Neural cell (in vitro differentiated cells): ENCODE data around the gene LRRC73. TPM values are rescaled to one million over a fixed set of nuclear protein-coding genes. Genes with fewer than 3 reads are reported as not detected.

Experiments
- H2AFZ ChIP-seq: fragments of 200-600, 300-800 bp; sonication (generic), shearing (Covaris generic); 2 replicates; pipeline ENCODE4 v1.6.0; 2014; ENCODE audit warnings: low read depth, mild to moderate bottlenecking, antibody characterized with exemption, low read length, moderate library complexity
- H3F3A ChIP-seq: fragments of 200-600 bp; shearing (Covaris generic); 2 replicates; pipeline ENCODE4 v1.6.1; 2016; ENCODE audit warnings: mild to moderate bottlenecking, moderate library complexity, mixed read lengths, antibody characterized with exemption, low read length; ENCODE audit not compliant: insufficient read depth, poor library complexity, severe bottlenecking
- H3K27ac ChIP-seq: fragments of 200-600, 300-800 bp; sonication (generic), shearing (Covaris generic); 2 replicates; pipeline ENCODE4 v1.5.1; 2014; ENCODE audit warnings: mild to moderate bottlenecking, low read length, moderate library complexity
- H3K27me3 ChIP-seq: fragments of 300-800, 200-600 bp; sonication (generic), shearing (Covaris generic); 2 replicates; pipeline ENCODE4 v1.6.0; 2014; ENCODE audit warnings: mild to moderate bottlenecking, low read depth, low read length, moderate library complexity; ENCODE audit not compliant: insufficient read depth
- H3K36me3 ChIP-seq: fragments of 300-800, 200-600 bp; sonication (generic), shearing (Covaris generic); 2 replicates; pipeline ENCODE4 v1.5.1; 2014; ENCODE audit warnings: mild to moderate bottlenecking, antibody characterized with exemption, low read length, moderate library complexity; ENCODE audit not compliant: insufficient read depth
- H3K4me2 ChIP-seq: fragments of 300-800, 200-600 bp; sonication (generic), shearing (Covaris generic); 2 replicates; pipeline ENCODE4 v1.6.0; 2014; ENCODE audit warnings: mild to moderate bottlenecking, low read length
- H3K4me3 ChIP-seq: fragments of 300-800, 200-600 bp; sonication (generic), shearing (Covaris generic); 2 replicates; pipeline ENCODE4 v1.5.1; 2014; ENCODE audit warnings: mild to moderate bottlenecking, low read length, moderate library complexity
- H3K79me2 ChIP-seq: fragments of 200-600 bp; shearing (Covaris generic); replicated peaks from 2 replicates; pipeline ENCODE4 v1.6.0; 2014; ENCODE audit warnings: mild to moderate bottlenecking, low read length, moderate library complexity; ENCODE audit not compliant: insufficient read depth
- H3K9ac ChIP-seq: fragments of 300-800, 200-600 bp; sonication (generic), shearing (Covaris generic); 2 replicates; pipeline ENCODE4 v1.6.1; 2016; ENCODE audit warnings: mild to moderate bottlenecking, low read length, mixed read lengths
- H3K9me2 ChIP-seq: fragments of 200-600 bp; shearing (Covaris generic); 2 replicates; pipeline ENCODE4 v1.6.1; 2016; ENCODE audit warnings: mild to moderate bottlenecking, low read length, mixed read lengths; ENCODE audit not compliant: insufficient read depth
- H3K9me3 ChIP-seq: fragments of 200-600, 300-800 bp; sonication (generic), shearing (Covaris generic); 2 replicates; pipeline ENCODE4 v1.6.1; 2016; ENCODE audit warnings: mild to moderate bottlenecking, mixed run types, low read length, moderate library complexity, mixed read lengths
- H4K20me1 ChIP-seq: fragments of 200-600 bp; shearing (Covaris generic); 2 replicates; pipeline ENCODE4 v1.6.1; 2016; ENCODE audit warnings: mild to moderate bottlenecking, mixed run types; ENCODE audit not compliant: insufficient read depth
- CTCF ChIP-seq: fragments of 450-650 bp; IDR thresholded peaks from 2 replicates; pipeline ENCODE4 v1.5.1; 2014; ENCODE audit warnings: antibody characterized with exemption, mild to moderate bottlenecking, moderate library complexity; ENCODE audit not compliant: poor library complexity, severe bottlenecking
- EP300 ChIP-seq: fragments of 450-650 bp; conservative IDR thresholded peaks from 2 replicates; pipeline ENCODE4 v1.6.1; 2014; ENCODE audit warnings: antibody characterized with exemption, mild to moderate bottlenecking, moderate library complexity; ENCODE audit not compliant: poor library complexity, severe bottlenecking
- EZH2 ChIP-seq: fragments of 200-600, 300-800 bp; shearing (Covaris generic), sonication (generic); IDR thresholded peaks from 2 replicates; pipeline ENCODE4 v1.6.1; 2014; ENCODE audit warnings: antibody characterized with exemption, low read length, borderline replicate concordance, mild to moderate bottlenecking; ENCODE audit not compliant: insufficient read depth, poor library complexity, severe bottlenecking
- MXI1 ChIP-seq: fragments of 450-650 bp; conservative IDR thresholded peaks from 2 replicates; pipeline ENCODE4 v1.6.1; 2014; ENCODE audit warnings: antibody characterized with exemption, mild to moderate bottlenecking; ENCODE audit not compliant: poor library complexity, severe bottlenecking
- POLR2AphosphoS5 ChIP-seq: IDR thresholded peaks from 2 replicates; pipeline ENCODE4 v1.6.1; 2012
- RAD21 ChIP-seq: fragments of 450-650 bp; conservative IDR thresholded peaks from 2 replicates; pipeline ENCODE4 v1.6.1; 2014; ENCODE audit warnings: antibody characterized with exemption, mild to moderate bottlenecking, moderate library complexity
- REST ChIP-seq: IDR thresholded peaks from 2 replicates; pipeline ENCODE4 v1.6.1; 2012; ENCODE audit warnings: borderline replicate concordance
- SMC3 ChIP-seq: fragments of 450-650 bp; conservative IDR thresholded peaks from 2 replicates; pipeline ENCODE4 v1.6.1; 2014; ENCODE audit warnings: antibody characterized with exemption, mild to moderate bottlenecking, moderate library complexity; ENCODE audit not compliant: poor library complexity
- TAF1 ChIP-seq: IDR thresholded peaks from 2 replicates; pipeline ENCODE4 v1.6.1; 2012; ENCODE audit warnings: low read depth
- polyA plus RNA-seq: library from polyadenylated mRNA; depleted of rRNA; stranded (reverse); fragments of >200 nt; gene quantifications from 2 replicates; pipeline ENCODE4 v1.2.3, GENCODE V29; 2014

LRRC73 gene
- polyA plus RNA-seq, 1 donor from 2014 or later = 4.7 TPM

GRCh38 chr6:43491750-43492661 is 18.1 kb downstream of the LRRC73 start:
- no peak overlapping the region for H3K9ac ChIP-seq
- H3K79me2 ChIP-seq = no peaks in the 10 kb centered on the region
- no peaks in the 10 kb centered on the region for H3K27me3 ChIP-seq
- H3K4me3 ChIP-seq = no peak overlapping the region
- no peaks in the 10 kb centered on the region for H3F3A ChIP-seq
- no peak overlapping the region for H2AFZ ChIP-seq
- no peaks in the 10 kb centered on the region for H3K36me3 ChIP-seq
- H4K20me1 ChIP-seq = no peaks in the 10 kb centered on the region
- H3K9me3 ChIP-seq = no peaks in the 10 kb centered on the region
- no peak overlapping the region for H3K27ac ChIP-seq
- no peak overlapping the region for H3K4me2 ChIP-seq
- H3K9me2 ChIP-seq = no peaks in the 10 kb centered on the region
- TF ChIP-seq POLR2AphosphoS5 (no peak), REST (no peak), SMC3 (no peak), CTCF (no peak), TAF1 (no peak), EZH2 (no peak), RAD21 (no peak), MXI1 (no peak), EP300 (no peak)

GRCh38 chr6:43490523-43490939 is 19.6 kb downstream of the LRRC73 start:
- no peaks in the 10 kb centered on the region for H3K36me3 ChIP-seq
- no peaks in the 10 kb centered on the region for H3K27me3 ChIP-seq
- no peak overlapping the region for H3K27ac ChIP-seq
- no peak overlapping the region for H2AFZ ChIP-seq
- no peaks in the 10 kb centered on the region for H4K20me1 ChIP-seq
- no peak overlapping the region for H3K4me3 ChIP-seq
- H3K9ac ChIP-seq = no peak overlapping the region
- no peak for TF ChIP-seq TAF1
- no peak for TF ChIP-seq CTCF
- no peak for TF ChIP-seq EP300
- no peak for TF ChIP-seq POLR2AphosphoS5
- no peak for TF ChIP-seq EZH2
- TF ChIP-seq REST = no peak
- TF ChIP-seq RAD21 = no peak
- no peak for TF ChIP-seq SMC3
- TF ChIP-seq MXI1 = no peak
- no peaks in the 10 kb centered on the region for H3K79me2 ChIP-seq
- H3K9me2 ChIP-seq = no peaks in the 10 kb centered on the region
- no peak overlapping the region for H3K4me2 ChIP-seq
- no peaks in the 10 kb centered on the region for H3F3A ChIP-seq
- H3K9me3 ChIP-seq = no peaks in the 10 kb centered on the region
